ENCODE results near the gene CHRNB2.

DNA sequence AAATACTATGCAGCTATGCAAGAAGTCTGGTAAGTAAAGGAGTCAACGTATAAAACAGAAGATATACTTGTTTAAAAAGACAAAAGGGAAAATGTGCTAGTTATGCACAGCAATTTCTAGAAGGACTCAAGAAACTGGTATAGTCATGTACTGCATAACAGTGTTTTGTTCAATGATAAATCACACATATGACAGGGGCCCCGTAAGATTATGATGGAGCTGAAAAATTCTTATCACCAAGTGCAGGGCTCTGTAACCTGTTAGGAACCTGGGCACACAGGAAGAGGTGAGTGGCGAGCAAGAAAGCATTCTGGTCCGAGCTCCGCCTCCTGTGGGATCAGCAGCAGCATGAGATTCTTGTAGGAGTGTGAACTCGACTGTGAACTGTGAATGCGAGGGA lies 27.2 kb downstream of the CHRNB2 start:
- TF ChIP-seq, protein P1, sequence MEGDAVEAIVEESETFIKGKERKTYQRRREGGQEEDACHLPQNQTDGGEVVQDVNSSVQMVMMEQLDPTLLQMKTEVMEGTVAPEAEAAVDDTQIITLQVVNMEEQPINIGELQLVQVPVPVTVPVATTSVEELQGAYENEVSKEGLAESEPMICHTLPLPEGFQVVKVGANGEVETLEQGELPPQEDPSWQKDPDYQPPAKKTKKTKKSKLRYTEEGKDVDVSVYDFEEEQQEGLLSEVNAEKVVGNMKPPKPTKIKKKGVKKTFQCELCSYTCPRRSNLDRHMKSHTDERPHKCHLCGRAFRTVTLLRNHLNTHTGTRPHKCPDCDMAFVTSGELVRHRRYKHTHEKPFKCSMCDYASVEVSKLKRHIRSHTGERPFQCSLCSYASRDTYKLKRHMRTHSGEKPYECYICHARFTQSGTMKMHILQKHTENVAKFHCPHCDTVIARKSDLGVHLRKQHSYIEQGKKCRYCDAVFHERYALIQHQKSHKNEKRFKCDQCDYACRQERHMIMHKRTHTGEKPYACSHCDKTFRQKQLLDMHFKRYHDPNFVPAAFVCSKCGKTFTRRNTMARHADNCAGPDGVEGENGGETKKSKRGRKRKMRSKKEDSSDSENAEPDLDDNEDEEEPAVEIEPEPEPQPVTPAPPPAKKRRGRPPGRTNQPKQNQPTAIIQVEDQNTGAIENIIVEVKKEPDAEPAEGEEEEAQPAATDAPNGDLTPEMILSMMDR (IDR thresholded peaks at IDR 0.05; ENCODE audit: poor library complexity): no peak
- TF ChIP-seq EZH2phosphoT487 (IDR thresholded peaks at IDR 0.05; ENCODE audit: low read depth, severe bottlenecking, unreplicated experiment) (no peak), EZH2 (IDR thresholded peaks at IDR 0.05; ENCODE audit: borderline replicate concordance) (no peak)
